ENCODE data around the gene CACYBP. TPM values are rescaled to one million over a fixed set of nuclear protein-coding genes. Genes with fewer than 3 reads are reported as not detected.

Gene CACYBP
- 258 and 530 TPM in 2 replicates for total RNA-seq (2014; rRNA removed; shearing (Covaris generic))

GRCh38 chr1:174999936-175000696 lies at the start of gene CACYBP:
CACYBP (plus strand) TSS chr1:174999947; CDS start chr1:175000181, 234 bp downstream.
- peak; percentile 34 for DNase-seq (ENCODE audit: low read depth)

GRCh38 chr1:174953285-174954072 lies 46.3 kb upstream of the CACYBP start:
- no peak for DNase-seq (ENCODE audit: low read depth)

GRCh38 chr1:174954073-174954460 lies 45.7 kb upstream of the CACYBP start:
- DNase-seq (ENCODE audit: low read depth), result no peak

- DNase-seq (ENCODE audit: low read depth), result no peak
Observed at GRCh38 chr1:174954671-174955669, 44.8 kb upstream of the CACYBP start.

- no peak for DNase-seq (ENCODE audit: low read depth)
Observed at GRCh38 chr1:174956086-174956485, 43.7 kb upstream of the CACYBP start.

GRCh38 chr1:174956976-174957375 lies 42.8 kb upstream of the CACYBP start:
- no peak for DNase-seq (ENCODE audit: low read depth)

- DNase-seq (ENCODE audit: low read depth), result no peak
Observed at GRCh38 chr1:174957829-174958228, 41.9 kb upstream of the CACYBP start.

GRCh38 chr1:174958396-174958795 lies 41.4 kb upstream of the CACYBP start:
- no peak for DNase-seq (ENCODE audit: low read depth)

GRCh38 chr1:174960362-174960761 lies 39.4 kb upstream of the CACYBP start:
- no peak for DNase-seq (ENCODE audit: low read depth)

- DNase-seq (ENCODE audit: low read depth), result peak; percentile 5
Observed at GRCh38 chr1:174963529-174964125, 36.1 kb upstream of the CACYBP start.

- peak; percentile 17 for DNase-seq (ENCODE audit: low read depth)
Observed at GRCh38 chr1:174964261-174964971, 35.3 kb upstream of the CACYBP start.

GRCh38 chr1:174964972-174965361 lies 34.8 kb upstream of the CACYBP start:
- DNase-seq (ENCODE audit: low read depth), result no peak

- no peak for DNase-seq (ENCODE audit: low read depth)
Observed at GRCh38 chr1:174965362-174966007, 34.3 kb upstream of the CACYBP start.

- no peak for DNase-seq (ENCODE audit: low read depth)
Observed at GRCh38 chr1:174966008-174966572, 33.7 kb upstream of the CACYBP start.

GRCh38 chr1:174967845-174968705 lies 31.7 kb upstream of the CACYBP start:
- DNase-seq (ENCODE audit: low read depth), result no peak

GRCh38 chr1:174968750-174969244 lies 30.9 kb upstream of the CACYBP start:
- DNase-seq (ENCODE audit: low read depth), result peak; percentile 72

- no peak for DNase-seq (ENCODE audit: low read depth)
Observed at GRCh38 chr1:174969977-174970376, 29.8 kb upstream of the CACYBP start.

- no peak for DNase-seq (ENCODE audit: low read depth)
Observed at GRCh38 chr1:174971466-174971865, 28.3 kb upstream of the CACYBP start.

GRCh38 chr1:174971902-174972301 lies 27.8 kb upstream of the CACYBP start:
- DNase-seq (ENCODE audit: low read depth), result no peak
